HepG2 (cell line): ENCODE results near the gene RUNX3. TPM values are rescaled to one million over a fixed set of nuclear protein-coding genes. Genes with fewer than 3 reads are reported as not detected.

ENCODE experiments used
- ATAC-seq: fragments of 200-7000 bp; cut with Tn5 transposase; 3 replicates; pipeline ENCODE4 v1.9.1; 2020; ENCODE audit warnings: mild to moderate bottlenecking, moderate library complexity
- BruUV-seq: library from RNA; stranded (reverse); fragments of 400-500 nt; replicated peaks from 2 replicates; lab custom pipeline; 2021; lab: Mats Ljungman, UMichigan
- CTCF ChIA-PET: fragments of 300-600 bp; formaldehyde crosslinking; extraction: SDS; loops from one replicate; lab custom pipeline; 2021; ENCODE audit warnings: low total read pairs, inconsistent platforms, low intra/inter-chr PET ratio; lab: Yijun Ruan, JAX
- POLR2A ChIA-PET: fragments of 350-600 bp; sonication (Branson Sonifier 250); formaldehyde crosslinking; loops from one replicate; lab custom pipeline; 2020; ENCODE audit warnings: antibody characterized with exemption, inconsistent platforms; lab: Yijun Ruan, JAX
- DNase-seq: peaks from one replicate; pipeline ENCODE4 v3.0.0-alpha.2; 2015; ENCODE audit warnings: low spot score
- FAIRE-seq: peaks from 3 replicates; lab custom pipeline; 2011; peaks lifted over from hg19 to GRCh38; lab: Jason Lieb, UNC
- H2AFZ ChIP-seq: one replicate; pipeline ENCODE4 v1.6.1; 2011; ENCODE audit warnings: low read length, inconsistent platforms
- H3K27ac ChIP-seq: fragments of 300-600 bp; 3 replicates; pipeline ENCODE4 v1.8.0; 2011; ENCODE audit warnings: mixed run types, mild to moderate bottlenecking, mixed read lengths, low read length, inconsistent platforms; ENCODE audit not compliant: insufficient read depth; ENCODE audit errors: extremely low read length
- H3K27me3 ChIP-seq, 2 experiments: fragments of 200-600 bp in 1 of 2; 2 replicates in 1 of 2; 3 replicates in 1 of 2; pipeline versions ENCODE4 v1.6.0 to v1.8.0; 2011; ENCODE audit warnings: low read length in 2 of 2, mild to moderate bottlenecking in 2 of 2, moderate library complexity in 2 of 2, inconsistent platforms in 1 of 2; ENCODE audit not compliant: insufficient read depth in 2 of 2, control insufficient read depth in 1 of 2
- H3K36me3 ChIP-seq, 2 experiments: fragments of 200-600 bp in 1 of 2; replicated peaks in 1 of 2; 2 replicates in 1 of 2; 3 replicates in 1 of 2; pipeline versions ENCODE4 v1.5.1 to v1.8.0; 2011; ENCODE audit warnings: low read length in 2 of 2, inconsistent platforms in 1 of 2; ENCODE audit not compliant: insufficient read depth in 2 of 2, control insufficient read depth in 1 of 2
- H3K4me1 ChIP-seq: 2 replicates; pipeline ENCODE4 v1.5.1; 2012; ENCODE audit warnings: low read length, inconsistent platforms; ENCODE audit not compliant: insufficient read depth
- H3K4me2 ChIP-seq: 2 replicates; pipeline ENCODE4 v1.6.0; 2011; ENCODE audit warnings: low read depth, low read length, inconsistent platforms
- H3K4me3 ChIP-seq, 3 experiments: fragments of 200-600 bp in 1 of 3; sonication (generic), shearing (Covaris generic) in 1 of 3; replicated peaks in 1 of 3; 2 replicates each; pipeline ENCODE4 v1.5.1; 2011 to 2016; ENCODE audit warnings: low read length in 3 of 3, inconsistent platforms in 2 of 3, low read depth in 2 of 3, mild to moderate bottlenecking in 2 of 3, control low read depth in 1 of 3, mixed read lengths in 1 of 3; ENCODE audit not compliant: insufficient read depth in 1 of 3
- H3K79me2 ChIP-seq: one replicate; pipeline ENCODE4 v1.6.1; 2011; ENCODE audit warnings: low read length, inconsistent platforms; ENCODE audit not compliant: insufficient read depth
- H3K9ac ChIP-seq: 2 replicates; pipeline ENCODE4 v1.6.0; 2011; ENCODE audit warnings: mild to moderate bottlenecking, low read depth, low read length, inconsistent platforms; ENCODE audit not compliant: insufficient read depth
- H3K9me3 ChIP-seq: 2 replicates; pipeline ENCODE4 v1.5.1; 2012; ENCODE audit warnings: mild to moderate bottlenecking, low read length
- H4K20me1 ChIP-seq: 2 replicates; pipeline ENCODE4 v1.6.0; 2011; ENCODE audit warnings: inconsistent platforms, mild to moderate bottlenecking, low read length, moderate library complexity; ENCODE audit not compliant: insufficient read depth
- BHLHE40 ChIP-seq: IDR thresholded peaks from 2 replicates; pipeline ENCODE4 v1.6.1; 2011; ENCODE audit warnings: low read length, improper control_type of control experiment
- IRX3 ChIP-seq: sonication (generic); formaldehyde crosslinking; IDR thresholded peaks from 2 replicates; pipeline ENCODE4 v1.8.1; 2023; ENCODE audit warnings: mild to moderate bottlenecking, low read depth, missing genetic modification reagents, borderline replicate concordance
- MEIS1 ChIP-seq: sonication (generic); formaldehyde crosslinking; IDR thresholded peaks from 2 replicates; pipeline ENCODE4 v1.9.0; 2021; ENCODE audit warnings: mild to moderate bottlenecking, missing genetic modification reagents, moderate library complexity, borderline replicate concordance
- NCOR1 ChIP-seq: fragments of 200-600 bp; sonication (generic); IDR thresholded peaks from 2 replicates; pipeline ENCODE4 v1.7.0; 2017; ENCODE audit warnings: antibody characterized with exemption, low read length, borderline replicate concordance
- NFRKB ChIP-seq: fragments of 450-650 bp; IDR thresholded peaks from 2 replicates; pipeline ENCODE4 v1.6.1; 2017
- PITX1 ChIP-seq: sonication (generic); formaldehyde crosslinking; IDR thresholded peaks from 2 replicates; pipeline ENCODE4 v1.5.1; 2020; ENCODE audit warnings: mild to moderate bottlenecking, missing genetic modification reagents
- ZBTB21 ChIP-seq: sonication (generic); formaldehyde crosslinking; IDR thresholded peaks from 2 replicates; pipeline ENCODE4 v1.4.0; 2020; ENCODE audit warnings: missing genetic modification reagents
- ZMYM2 ChIP-seq: sonication (generic); formaldehyde crosslinking; IDR thresholded peaks from 2 replicates; pipeline ENCODE4 v1.8.0; 2022; ENCODE audit warnings: mild to moderate bottlenecking, missing genetic modification reagents
- ZNF282 ChIP-seq: fragments of 450-650 bp; IDR thresholded peaks from 2 replicates; pipeline ENCODE4 v1.6.1; 2018; ENCODE audit not compliant: partially characterized antibody
- ZNF572 ChIP-seq: sonication (generic); formaldehyde crosslinking; IDR thresholded peaks from 2 replicates; pipeline ENCODE4 v1.5.1; 2020; ENCODE audit warnings: mild to moderate bottlenecking, missing genetic modification reagents
- WGBS: methylation state at CpG from one replicate; pipeline ENCODE4 v1.1.6; 2017; ENCODE audit warnings: low lambda C conversion rate; 5-methylcytosine and 5-hydroxymethylcytosine counted together
- in situ Hi-C: cut with HindIII; loops from 2 replicates; pipeline ENCODE4 v1.10.0; 2017; ENCODE audit warnings: low pct_unique_long_range_greater_than_20kb; ENCODE audit not compliant: extremely low pct_ligation_motif_present
- intact Hi-C: fragments of 100-400 bp; cut with micrococcal nuclease; formaldehyde crosslinking; loops from one replicate; pipeline ENCODE4 v1.10.0; 2022; ENCODE audit not compliant: unreplicated experiment
- polyA plus RNA-seq, 8 experiments: library from polyadenylated mRNA; depleted of rRNA in 3 of 8; stranded (reverse) in 7 of 8; unstranded in 1 of 8; fragments of >200 nt; fragmentation: Illumina TruSeq in 4 of 8; extraction: Trizol in 4 of 8; gene quantifications; 2 replicates each; pipeline versions ENCODE4 v1.2.1 to v1.2.3, GENCODE V29; 2011 to 2016; ENCODE audit warnings: low read depth in 4 of 8, missing spikeins in 1 of 8, mixed read lengths in 1 of 8; ENCODE audit not compliant: insufficient read depth in 1 of 8
- total RNA-seq, 5 experiments: library from RNA; depleted of rRNA; stranded (reverse); fragments of >200 nt; fragmentation: Illumina TruSeq; extraction: Trizol; gene quantifications; 2 replicates each; pipeline ENCODE4 v1.2.3, GENCODE V29; 2016; ENCODE audit warnings: low read depth in 1 of 5
- TF ChIP-seq, protein P1 (sequence below): sonication (generic); formaldehyde crosslinking; IDR thresholded peaks from 2 replicates; pipeline ENCODE4 v1.4.0; 2020; ENCODE audit warnings: missing genetic modification reagents, mild to moderate bottlenecking, borderline replicate concordance
- TF ChIP-seq, protein P2 (sequence below): sonication (generic); formaldehyde crosslinking; IDR thresholded peaks from 2 replicates; pipeline ENCODE4 v1.4.0; 2020; ENCODE audit warnings: missing genetic modification reagents
- TF ChIP-seq, protein P3 (sequence below): sonication (generic); formaldehyde crosslinking; IDR thresholded peaks from 2 replicates; pipeline ENCODE4 v1.5.0; 2020; ENCODE audit warnings: mild to moderate bottlenecking, missing genetic modification reagents, moderate library complexity

RUNX3 gene
- total and polyA plus RNA-seq, 2 of the 13 experiments (the other 11 are each of a cell fraction or from before 2014, with no cell fraction given) = 0.04 to 0.22 TPM

DNA sequence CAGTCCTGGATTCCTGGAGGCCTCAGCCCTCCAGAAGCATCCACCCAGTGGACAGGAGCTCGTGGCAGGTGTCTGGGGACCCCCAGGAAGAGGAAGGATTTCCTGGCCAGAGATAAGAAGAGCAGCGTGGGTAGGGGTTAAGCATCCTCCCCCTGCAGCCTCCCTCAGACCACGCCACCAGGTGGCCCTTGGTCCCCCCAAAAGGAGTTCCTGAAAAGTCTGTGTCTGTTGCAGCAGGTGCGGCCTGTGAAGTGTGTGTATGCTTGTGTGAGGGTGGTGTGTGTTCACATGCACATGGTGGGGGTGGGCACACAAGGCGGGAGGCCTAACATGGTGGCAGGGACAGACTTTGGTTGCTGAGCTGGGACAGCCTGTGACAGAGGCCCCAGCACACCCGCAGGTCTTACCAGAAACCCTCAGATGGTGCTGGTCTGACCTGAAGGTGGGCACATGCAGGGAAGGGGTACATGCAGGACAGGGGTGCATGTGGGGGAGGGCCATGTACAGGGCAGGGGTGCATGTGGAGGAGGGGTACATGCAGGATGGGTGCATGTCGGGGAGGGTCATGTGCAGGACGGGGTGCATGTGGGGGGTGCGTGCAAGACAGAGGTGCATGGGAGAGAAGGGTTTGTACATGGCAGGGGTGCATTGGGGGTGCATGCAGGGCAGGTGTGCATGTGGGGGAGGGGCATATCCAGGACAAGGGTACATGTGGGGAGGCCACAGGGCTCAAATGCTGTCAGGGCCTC is 18.2 kb upstream of the RUNX3 start (continued):
- TF ChIP-seq, protein P1, sequence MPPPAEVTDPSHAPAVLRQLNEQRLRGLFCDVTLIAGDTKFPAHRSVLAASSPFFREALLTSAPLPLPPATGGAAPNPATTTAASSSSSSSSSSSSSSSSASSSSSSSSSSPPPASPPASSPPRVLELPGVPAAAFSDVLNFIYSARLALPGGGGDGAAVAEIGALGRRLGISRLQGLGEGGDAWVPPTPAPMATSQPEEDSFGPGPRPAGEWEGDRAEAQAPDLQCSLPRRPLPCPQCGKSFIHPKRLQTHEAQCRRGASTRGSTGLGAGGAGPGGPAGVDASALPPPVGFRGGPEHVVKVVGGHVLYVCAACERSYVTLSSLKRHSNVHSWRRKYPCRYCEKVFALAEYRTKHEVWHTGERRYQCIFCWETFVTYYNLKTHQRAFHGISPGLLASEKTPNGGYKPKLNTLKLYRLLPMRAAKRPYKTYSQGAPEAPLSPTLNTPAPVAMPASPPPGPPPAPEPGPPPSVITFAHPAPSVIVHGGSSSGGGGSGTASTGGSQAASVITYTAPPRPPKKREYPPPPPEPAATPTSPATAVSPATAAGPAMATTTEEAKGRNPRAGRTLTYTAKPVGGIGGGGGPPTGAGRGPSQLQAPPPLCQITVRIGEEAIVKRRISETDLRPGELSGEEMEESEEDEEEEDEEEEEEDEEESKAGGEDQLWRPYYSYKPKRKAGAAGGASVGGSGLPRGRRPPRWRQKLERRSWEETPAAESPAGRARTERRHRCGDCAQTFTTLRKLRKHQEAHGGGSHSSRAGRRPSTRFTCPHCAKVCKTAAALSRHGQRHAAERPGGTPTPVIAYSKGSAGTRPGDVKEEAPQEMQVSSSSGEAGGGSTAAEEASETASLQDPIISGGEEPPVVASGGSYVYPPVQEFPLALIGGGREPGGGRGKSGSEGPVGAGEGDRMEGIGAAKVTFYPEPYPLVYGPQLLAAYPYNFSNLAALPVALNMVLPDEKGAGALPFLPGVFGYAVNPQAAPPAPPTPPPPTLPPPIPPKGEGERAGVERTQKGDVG (CRISPR knock-in tag) = no peak
- TF ChIP-seq MEIS1 = no peak

DNA sequence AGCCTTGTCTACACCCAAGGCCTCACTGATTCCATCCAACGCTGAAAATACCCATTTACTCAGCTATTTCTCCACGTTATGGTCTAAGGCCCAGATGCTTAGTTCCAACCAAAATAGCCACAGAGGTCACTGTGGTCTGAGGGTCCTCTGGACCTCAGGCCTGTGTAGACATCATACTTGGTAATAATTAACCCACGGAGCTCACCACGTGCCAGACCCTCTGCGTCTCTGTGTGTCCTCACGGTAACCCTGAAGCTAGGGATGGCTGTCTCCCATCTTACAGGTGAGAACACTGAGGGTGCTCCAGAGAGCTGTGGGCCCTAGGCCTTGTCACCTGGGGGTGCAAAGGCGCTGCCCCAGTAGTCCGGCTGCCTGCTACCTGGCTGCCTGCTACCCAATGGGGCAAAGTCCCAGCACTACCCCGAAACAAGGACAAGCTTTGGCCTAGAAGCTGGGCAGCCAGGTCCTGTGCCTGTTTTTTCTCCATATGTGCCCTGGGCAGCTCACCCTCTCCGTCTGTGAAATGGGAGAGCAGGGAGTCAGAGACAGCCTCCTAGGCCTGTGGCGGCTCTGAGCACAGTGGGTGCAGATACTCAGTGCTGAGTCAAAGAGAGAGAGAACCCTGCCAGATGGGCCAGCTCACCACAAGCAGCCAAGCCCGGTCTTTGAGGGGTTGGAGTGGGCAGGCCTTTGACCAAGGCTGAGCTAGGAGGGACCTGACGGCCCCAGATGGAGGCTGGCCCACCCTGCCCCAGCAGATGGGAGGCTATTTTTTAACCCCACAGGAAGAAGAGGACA is 17.0 kb upstream of the RUNX3 start:
- no peaks in the 10 kb centered on the region for H3K79me2 ChIP-seq
- WGBS = 2% methylated on average over 6 of the region's 13 CpGs
- H4K20me1 ChIP-seq = no peaks in the 10 kb centered on the region
- BruUV-seq = no TSS peak
- no peaks in the 10 kb centered on the region for H3K36me3 ChIP-seq
- H3K27me3 ChIP-seq = peaks cover 7 to 21% of the 10 kb centered on the region in 2 experiments; a peak in 3 of 5 replicates
- 0 out of 6 replicates have a peak overlapping the region, but pooled peaks of 1 of the 3 experiments have one; percentile 9 for H3K4me3 ChIP-seq
- no peaks in the 10 kb centered on the region for H3K9me3 ChIP-seq
- peak; percentile 68 for DNase-seq
- in situ Hi-C loops (no loop called here), intact Hi-C loops (loop anchor here (5.0 kb wide), 1 partner anchor 155 kb away; no protein-coding TSS in a partner anchor)
- H3K4me1 ChIP-seq = peaks cover 51% of the 10 kb centered on the region
- ChIA-PET CTCF (no interaction called here), POLR2A (interaction anchor here (1.0 kb wide), 1 partner anchor 32 kb away, joined by 3 read pairs; no protein-coding TSS in a partner anchor)
- peak overlapping the region; percentile 25 for H3K4me2 ChIP-seq
- no peak overlapping the region for H3K27ac ChIP-seq
- no peak overlapping the region for H2AFZ ChIP-seq
- FAIRE-seq = peak; percentile 73
- H3K9ac ChIP-seq = no peak overlapping the region
- ATAC-seq = peak; percentile 79
- no peak for TF ChIP-seq ZNF572 (CRISPR knock-in tag)
- TF ChIP-seq IRX3 (CRISPR knock-in tag) = no peak
- TF ChIP-seq NFRKB = no peak
- TF ChIP-seq, protein P2, sequence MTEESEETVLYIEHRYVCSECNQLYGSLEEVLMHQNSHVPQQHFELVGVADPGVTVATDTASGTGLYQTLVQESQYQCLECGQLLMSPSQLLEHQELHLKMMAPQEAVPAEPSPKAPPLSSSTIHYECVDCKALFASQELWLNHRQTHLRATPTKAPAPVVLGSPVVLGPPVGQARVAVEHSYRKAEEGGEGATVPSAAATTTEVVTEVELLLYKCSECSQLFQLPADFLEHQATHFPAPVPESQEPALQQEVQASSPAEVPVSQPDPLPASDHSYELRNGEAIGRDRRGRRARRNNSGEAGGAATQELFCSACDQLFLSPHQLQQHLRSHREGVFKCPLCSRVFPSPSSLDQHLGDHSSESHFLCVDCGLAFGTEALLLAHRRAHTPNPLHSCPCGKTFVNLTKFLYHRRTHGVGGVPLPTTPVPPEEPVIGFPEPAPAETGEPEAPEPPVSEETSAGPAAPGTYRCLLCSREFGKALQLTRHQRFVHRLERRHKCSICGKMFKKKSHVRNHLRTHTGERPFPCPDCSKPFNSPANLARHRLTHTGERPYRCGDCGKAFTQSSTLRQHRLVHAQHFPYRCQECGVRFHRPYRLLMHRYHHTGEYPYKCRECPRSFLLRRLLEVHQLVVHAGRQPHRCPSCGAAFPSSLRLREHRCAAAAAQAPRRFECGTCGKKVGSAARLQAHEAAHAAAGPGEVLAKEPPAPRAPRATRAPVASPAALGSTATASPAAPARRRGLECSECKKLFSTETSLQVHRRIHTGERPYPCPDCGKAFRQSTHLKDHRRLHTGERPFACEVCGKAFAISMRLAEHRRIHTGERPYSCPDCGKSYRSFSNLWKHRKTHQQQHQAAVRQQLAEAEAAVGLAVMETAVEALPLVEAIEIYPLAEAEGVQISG (CRISPR knock-in tag) = peak; percentile 33; the same call in 1 of the 2 replicates
- no peak for TF ChIP-seq ZBTB21 (CRISPR knock-in tag)
- TF ChIP-seq, protein P3, sequence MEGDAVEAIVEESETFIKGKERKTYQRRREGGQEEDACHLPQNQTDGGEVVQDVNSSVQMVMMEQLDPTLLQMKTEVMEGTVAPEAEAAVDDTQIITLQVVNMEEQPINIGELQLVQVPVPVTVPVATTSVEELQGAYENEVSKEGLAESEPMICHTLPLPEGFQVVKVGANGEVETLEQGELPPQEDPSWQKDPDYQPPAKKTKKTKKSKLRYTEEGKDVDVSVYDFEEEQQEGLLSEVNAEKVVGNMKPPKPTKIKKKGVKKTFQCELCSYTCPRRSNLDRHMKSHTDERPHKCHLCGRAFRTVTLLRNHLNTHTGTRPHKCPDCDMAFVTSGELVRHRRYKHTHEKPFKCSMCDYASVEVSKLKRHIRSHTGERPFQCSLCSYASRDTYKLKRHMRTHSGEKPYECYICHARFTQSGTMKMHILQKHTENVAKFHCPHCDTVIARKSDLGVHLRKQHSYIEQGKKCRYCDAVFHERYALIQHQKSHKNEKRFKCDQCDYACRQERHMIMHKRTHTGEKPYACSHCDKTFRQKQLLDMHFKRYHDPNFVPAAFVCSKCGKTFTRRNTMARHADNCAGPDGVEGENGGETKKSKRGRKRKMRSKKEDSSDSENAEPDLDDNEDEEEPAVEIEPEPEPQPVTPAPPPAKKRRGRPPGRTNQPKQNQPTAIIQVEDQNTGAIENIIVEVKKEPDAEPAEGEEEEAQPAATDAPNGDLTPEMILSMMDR (CRISPR knock-in tag) = peak; percentile 29; the same call in 1 of the 2 replicates
- peak; percentile 47; the same call in 1 of the 2 replicates for TF ChIP-seq ZMYM2 (CRISPR knock-in tag)
- TF ChIP-seq BHLHE40 = peak; percentile 71
- TF ChIP-seq NCOR1 = no peak
- TF ChIP-seq ZNF282 = no peak
- no peak for TF ChIP-seq PITX1 (CRISPR knock-in tag)
